GM12873 (cell line): ENCODE results near the gene KIAA0825.

Source experiments
- CTCF ChIP-seq: IDR thresholded peaks from 2 replicates; pipeline ENCODE4 v1.5.1; 2012; ENCODE audit warnings: low read depth, mild to moderate bottlenecking, moderate library complexity, low read length, control low read depth; ENCODE audit not compliant: insufficient read depth; ENCODE audit errors: missing control alignments

Gene KIAA0825

DNA sequence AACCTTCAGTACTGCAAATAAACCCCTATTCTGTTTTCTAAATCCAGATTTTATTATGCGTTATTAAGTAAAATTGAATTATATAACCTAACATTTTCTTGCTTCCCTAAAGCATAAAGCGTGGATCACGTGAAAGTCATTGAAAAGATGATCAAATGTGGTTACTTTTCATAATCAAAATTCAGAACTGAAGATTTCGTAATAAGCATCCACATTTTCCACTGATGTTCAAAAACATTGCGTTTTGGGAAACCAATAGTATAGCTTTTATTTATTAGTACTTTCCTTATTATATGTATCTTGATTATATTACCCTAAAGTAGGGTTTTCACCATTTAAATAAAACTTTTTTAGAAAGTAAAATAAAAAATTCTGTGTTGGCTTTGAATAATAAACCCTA, 1.9 kb upstream of the KIAA0825 start:
- no peak for TF ChIP-seq CTCF

DNA sequence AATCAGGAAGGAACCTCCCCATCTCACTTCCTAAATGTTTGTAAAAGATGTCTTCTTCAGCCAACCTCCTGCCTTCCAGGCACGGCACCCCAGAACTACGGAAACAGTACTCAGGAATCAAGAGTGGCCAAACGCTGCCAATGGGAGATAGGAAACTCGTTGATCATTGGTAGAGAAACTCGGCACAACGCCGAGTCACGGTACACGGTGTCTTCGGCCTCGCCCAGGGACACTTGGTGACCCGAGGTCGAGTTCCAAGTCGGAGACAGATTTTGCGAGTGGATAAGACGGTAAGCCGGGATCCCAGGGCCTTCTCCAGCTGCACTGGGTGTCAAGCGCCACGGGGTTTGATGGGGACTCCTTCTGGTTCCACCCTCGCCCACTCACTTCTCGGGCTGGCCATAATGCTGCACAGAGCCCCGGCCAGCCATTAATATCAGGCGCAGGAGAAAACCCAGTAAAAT, 343 bp downstream of the KIAA0825 start:
- TF ChIP-seq CTCF = no peak

DNA sequence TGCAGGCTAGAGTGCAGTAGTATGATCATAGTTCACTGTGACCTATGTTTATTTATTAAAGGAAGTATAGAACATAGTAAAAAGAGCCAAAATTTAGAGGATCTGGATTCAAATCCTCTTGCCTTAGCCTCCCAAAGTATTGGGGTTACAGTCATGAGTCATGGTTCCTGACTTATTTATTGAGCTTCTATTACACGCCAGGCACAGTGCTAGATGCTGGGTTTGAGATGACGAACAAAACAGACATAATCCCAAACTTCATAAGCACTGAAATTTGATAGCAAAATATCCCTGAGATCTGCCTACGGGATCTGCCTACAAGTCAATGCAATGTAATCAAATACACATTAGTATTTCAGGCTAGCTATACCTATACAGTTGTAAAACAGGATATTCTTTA, 2.5 kb downstream of the KIAA0825 start:
- no peak for TF ChIP-seq CTCF

- no peak for TF ChIP-seq CTCF
Measured at GRCh38 chr5:94614156-94614805, 4.1 kb downstream of the KIAA0825 start.

DNA sequence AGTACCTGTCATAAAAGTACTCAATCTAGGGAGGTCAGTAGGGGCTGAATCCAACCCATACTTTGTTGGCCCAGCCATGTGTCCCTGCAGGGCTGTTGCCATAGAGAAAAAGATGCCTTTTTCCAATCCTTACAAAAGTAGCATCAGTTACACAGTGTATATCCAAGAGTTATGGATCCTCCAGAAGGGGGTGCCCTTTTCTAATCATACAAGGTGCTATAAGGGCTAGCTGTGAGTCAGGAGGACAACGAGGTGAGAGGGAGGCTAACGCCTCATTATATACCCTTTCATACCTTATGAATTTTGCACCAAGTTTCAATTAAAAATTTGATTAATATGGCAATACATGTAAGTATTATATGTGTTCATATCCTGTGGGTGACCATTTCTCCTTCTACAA, 4.8 kb downstream of the KIAA0825 start:
- peak; percentile 37 for TF ChIP-seq CTCF

DNA sequence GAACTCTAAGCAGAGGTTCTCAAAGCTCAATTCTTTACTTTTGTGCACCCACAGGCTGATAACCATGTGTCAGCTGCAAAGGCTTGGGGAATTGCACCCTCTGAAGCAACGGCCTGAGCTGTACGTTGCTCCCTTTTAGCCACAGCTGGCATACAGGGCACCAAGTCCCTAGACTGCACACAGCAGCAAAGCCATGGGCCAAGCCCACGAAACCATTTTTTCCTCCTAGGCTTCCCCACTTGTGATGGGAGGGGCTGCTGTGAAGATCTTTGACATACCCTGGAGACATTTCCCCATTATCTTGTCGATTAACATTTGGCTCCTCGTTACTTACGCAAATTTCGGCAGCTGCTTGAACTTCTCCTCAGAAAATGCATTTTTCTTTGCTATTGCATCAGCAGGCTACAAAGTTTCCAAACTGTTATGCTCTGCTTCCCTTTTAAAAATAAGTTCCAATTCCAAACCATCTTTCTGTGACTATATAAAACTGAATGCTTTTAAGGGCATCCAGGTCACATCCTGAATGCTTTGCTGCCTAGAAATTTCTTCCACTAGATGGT, 23.0 kb downstream of the KIAA0825 start:
- TF ChIP-seq CTCF = no peak

DNA sequence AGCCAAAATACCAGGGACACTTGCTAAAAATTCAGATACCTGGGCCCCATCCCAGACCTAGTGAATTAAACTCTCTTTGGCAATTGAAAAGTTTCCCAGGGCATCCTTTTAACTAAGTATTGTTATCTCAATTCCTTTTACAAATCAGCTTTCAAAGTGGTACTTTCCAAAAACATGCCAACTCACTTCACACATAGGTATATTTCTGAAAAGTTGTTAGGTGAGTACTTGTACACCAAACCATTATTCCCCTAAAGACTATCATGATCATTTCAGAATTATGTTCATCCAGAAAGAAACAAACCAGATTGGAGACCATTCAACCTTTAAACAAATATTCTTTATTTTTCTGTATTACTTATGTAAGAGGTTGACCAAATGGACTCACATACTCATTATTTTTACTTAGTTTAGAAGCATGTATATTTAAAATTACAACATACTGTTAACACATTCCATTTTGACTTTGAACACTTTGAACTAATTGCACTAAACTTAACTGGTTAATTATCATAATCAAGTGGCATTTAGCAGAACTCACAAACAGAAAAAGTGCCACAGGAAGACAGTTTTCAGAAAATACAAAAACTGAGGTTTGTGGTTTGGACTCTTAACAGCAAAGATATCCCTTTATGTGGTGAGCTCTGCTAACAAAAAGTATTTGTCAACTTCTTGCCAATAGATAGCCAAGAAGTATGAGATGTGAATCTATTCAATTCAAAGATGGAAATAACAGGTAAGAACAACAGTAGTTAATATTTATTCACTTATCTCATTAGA, 40.7 kb downstream of the KIAA0825 start:
- TF ChIP-seq CTCF = no peak
